SK-N-SH treated with all-trans-retinoic acid at 6 μM for 48 hours (cell line): Measurements from ENCODE around the gene LAMC1.
"Not testable (repeated sequence)": the region's sequence is repeated elsewhere in the genome, so short reads cannot be mapped to it uniquely, and the experiment has no call there.

Experiments used
- ATAC-seq: fragments of 200-7000 bp; cut with Tn5 transposase; 3 replicates; pipeline ENCODE4 v1.9.1; 2020; ENCODE audit warnings: mild to moderate bottlenecking, moderate library complexity
- ARNTL ChIP-seq: fragments of 450-650 bp; formaldehyde crosslinking; IDR thresholded peaks from 2 replicates; pipeline ENCODE4 v1.5.0; 2020; ENCODE audit warnings: low read depth, mild to moderate bottlenecking, moderate library complexity, borderline replicate concordance
- BACH2 ChIP-seq: fragments of 250-450 bp; sonication (Bioruptor Pico); IDR thresholded peaks from 2 replicates; pipeline ENCODE4 v1.9.0; 2021; ENCODE audit warnings: mild to moderate bottlenecking, borderline replicate concordance
- CSDC2 ChIP-seq: fragments of 250-450 bp; sonication (Bioruptor Pico); IDR thresholded peaks from 2 replicates; pipeline ENCODE4 v1.5.0; 2020; ENCODE audit warnings: mild to moderate bottlenecking, moderate library complexity
- ESRRG ChIP-seq: fragments of 250-450 bp; sonication (Bioruptor Pico); IDR thresholded peaks from 2 replicates; pipeline ENCODE4 v1.6.1; 2021; ENCODE audit warnings: mild to moderate bottlenecking
- GLIS3 ChIP-seq: fragments of 250-450 bp; sonication (Bioruptor Pico); IDR thresholded peaks from 2 replicates; pipeline ENCODE4 v1.5.0; 2020; ENCODE audit warnings: mild to moderate bottlenecking, moderate library complexity
- ISL1 ChIP-seq: fragments of 250-450 bp; sonication (Bioruptor Pico); IDR thresholded peaks from 2 replicates; pipeline ENCODE4 v2.1.2; 2022; ENCODE audit warnings: mild to moderate bottlenecking, moderate library complexity
- OSR1 ChIP-seq: fragments of 250-450 bp; sonication (Bioruptor Pico); IDR thresholded peaks from 2 replicates; pipeline ENCODE4 v1.8.0; 2022; ENCODE audit warnings: moderate library complexity, mild to moderate bottlenecking, inconsistent platforms
- PPARA ChIP-seq: fragments of 250-450 bp; sonication (Bioruptor Pico); IDR thresholded peaks from 2 replicates; pipeline ENCODE4 v1.5.0; 2020; ENCODE audit warnings: mild to moderate bottlenecking, borderline replicate concordance
- RARB ChIP-seq: fragments of 250-450 bp; sonication (Bioruptor Pico); IDR thresholded peaks from 2 replicates; pipeline ENCODE4 v1.8.0; 2021; ENCODE audit warnings: mild to moderate bottlenecking, moderate library complexity
- SNAI2 ChIP-seq: fragments of 250-450 bp; sonication (Bioruptor Pico); IDR thresholded peaks from 2 replicates; pipeline ENCODE4 v1.5.0; 2020; ENCODE audit warnings: mild to moderate bottlenecking, moderate library complexity
- TOX ChIP-seq: fragments of 250-450 bp; sonication (Bioruptor Pico); IDR thresholded peaks from 2 replicates; pipeline ENCODE4 v1.8.0; 2021; ENCODE audit warnings: mild to moderate bottlenecking, moderate library complexity, borderline replicate concordance
- ZC3H10 ChIP-seq: fragments of 250-450 bp; sonication (Bioruptor Pico); IDR thresholded peaks from 2 replicates; pipeline ENCODE4 v1.5.1; 2021; ENCODE audit warnings: mild to moderate bottlenecking, moderate library complexity
- ZFP3 ChIP-seq: fragments of 250-450 bp; sonication (Bioruptor Pico); IDR thresholded peaks from 2 replicates; pipeline ENCODE4 v1.5.0; 2020; ENCODE audit warnings: mild to moderate bottlenecking, moderate library complexity
- ZFP30 ChIP-seq: fragments of 450-650 bp; formaldehyde crosslinking; IDR thresholded peaks from 2 replicates; pipeline ENCODE4 v1.5.0; 2022; ENCODE audit warnings: mild to moderate bottlenecking, moderate library complexity
- ZNF565 ChIP-seq: fragments of 450-650 bp; formaldehyde crosslinking; conservative IDR thresholded peaks from 2 replicates; pipeline ENCODE4 v1.5.0; 2020; ENCODE audit warnings: low read depth, mild to moderate bottlenecking, moderate library complexity
- ZNF8 ChIP-seq: fragments of 450-650 bp; formaldehyde crosslinking; IDR thresholded peaks from 2 replicates; pipeline ENCODE4 v1.5.0; 2020; ENCODE audit warnings: mild to moderate bottlenecking, moderate library complexity
- TF ChIP-seq, protein P1 (sequence below): fragments of 250-450 bp; sonication (Bioruptor Pico); IDR thresholded peaks from 2 replicates; pipeline ENCODE4 v1.5.1; 2020; ENCODE audit warnings: low read depth, mild to moderate bottlenecking, moderate library complexity
- TF ChIP-seq, protein P2 (sequence below): fragments of 250-450 bp; sonication (Bioruptor Pico); IDR thresholded peaks from 2 replicates; pipeline ENCODE4 v1.8.0; 2021; ENCODE audit warnings: low read depth, mild to moderate bottlenecking, moderate library complexity, borderline replicate concordance
- TF ChIP-seq, protein P3 (sequence below): fragments of 250-450 bp; sonication (Bioruptor Pico); IDR thresholded peaks from 2 replicates; pipeline ENCODE4 v1.5.0; 2020; ENCODE audit warnings: mild to moderate bottlenecking, moderate library complexity
- TF ChIP-seq, protein P4 (sequence below): fragments of 250-450 bp; sonication (Bioruptor Pico); IDR thresholded peaks from 2 replicates; pipeline ENCODE4 v1.8.0; 2020; ENCODE audit warnings: mild to moderate bottlenecking, moderate library complexity, borderline replicate concordance

The LAMC1 gene

DNA sequence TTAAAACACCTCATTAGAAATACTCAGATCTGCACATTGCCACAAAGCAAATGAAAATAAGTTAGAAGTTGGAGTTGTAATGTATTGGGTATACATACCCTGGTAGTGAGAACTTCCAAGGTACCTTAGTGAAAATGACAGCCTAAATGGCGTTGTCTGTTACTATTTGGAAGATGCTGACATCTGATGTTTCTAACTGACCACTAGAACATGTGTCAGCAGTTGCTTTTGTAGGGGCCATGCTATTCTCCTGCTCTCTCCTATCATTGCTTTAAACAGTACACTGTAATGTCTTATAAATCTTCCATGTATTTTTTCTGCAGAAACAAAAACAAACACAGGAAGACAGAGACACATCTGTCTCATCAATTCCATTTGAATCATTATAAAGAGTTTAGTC, 40.1 kb downstream of the LAMC1 start:
- ATAC-seq, result no peak

DNA sequence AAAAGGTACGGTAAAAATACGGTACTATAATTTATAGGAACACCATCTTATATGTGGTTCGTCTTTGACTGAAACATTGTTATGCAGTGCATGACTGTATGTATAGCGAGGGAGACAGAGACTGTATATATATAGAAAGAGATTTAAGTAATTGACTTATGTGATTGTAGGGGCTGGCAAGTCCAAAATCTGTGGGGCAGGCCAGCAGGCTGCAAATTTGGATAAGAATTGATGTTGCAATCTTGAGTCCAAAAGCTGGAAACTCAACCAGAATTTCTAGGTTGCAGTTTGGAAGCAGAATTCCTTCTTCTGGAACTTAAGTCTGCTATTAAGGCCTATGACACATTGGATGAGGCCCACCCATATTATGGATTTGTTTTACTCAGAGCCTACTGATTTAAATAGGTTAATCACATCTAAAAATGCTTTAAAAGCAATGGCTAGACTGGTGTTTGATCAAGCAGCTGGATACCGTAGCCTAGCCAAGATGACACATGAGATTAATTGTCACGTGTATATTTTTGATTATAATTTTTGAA, 42.0 kb downstream of the LAMC1 start:
- no peak for ATAC-seq
- TF ChIP-seq, protein P1, sequence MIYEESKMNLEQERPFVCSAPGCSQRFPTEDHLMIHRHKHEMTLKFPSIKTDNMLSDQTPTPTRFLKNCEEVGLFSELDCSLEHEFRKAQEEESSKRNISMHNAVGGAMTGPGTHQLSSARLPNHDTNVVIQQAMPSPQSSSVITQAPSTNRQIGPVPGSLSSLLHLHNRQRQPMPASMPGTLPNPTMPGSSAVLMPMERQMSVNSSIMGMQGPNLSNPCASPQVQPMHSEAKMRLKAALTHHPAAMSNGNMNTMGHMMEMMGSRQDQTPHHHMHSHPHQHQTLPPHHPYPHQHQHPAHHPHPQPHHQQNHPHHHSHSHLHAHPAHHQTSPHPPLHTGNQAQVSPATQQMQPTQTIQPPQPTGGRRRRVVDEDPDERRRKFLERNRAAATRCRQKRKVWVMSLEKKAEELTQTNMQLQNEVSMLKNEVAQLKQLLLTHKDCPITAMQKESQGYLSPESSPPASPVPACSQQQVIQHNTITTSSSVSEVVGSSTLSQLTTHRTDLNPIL (CRISPR knock-in tag), result no peak
- TF ChIP-seq TOX (CRISPR knock-in tag), result no peak
- TF ChIP-seq ZNF8 (CRISPR knock-in tag), result no peak
- TF ChIP-seq PPARA (CRISPR knock-in tag), result no peak
- TF ChIP-seq ARNTL (CRISPR knock-in tag), result no peak
- TF ChIP-seq ZC3H10 (CRISPR knock-in tag), result no peak
- no peak for TF ChIP-seq OSR1 (CRISPR knock-in tag)
- TF ChIP-seq, protein P2, sequence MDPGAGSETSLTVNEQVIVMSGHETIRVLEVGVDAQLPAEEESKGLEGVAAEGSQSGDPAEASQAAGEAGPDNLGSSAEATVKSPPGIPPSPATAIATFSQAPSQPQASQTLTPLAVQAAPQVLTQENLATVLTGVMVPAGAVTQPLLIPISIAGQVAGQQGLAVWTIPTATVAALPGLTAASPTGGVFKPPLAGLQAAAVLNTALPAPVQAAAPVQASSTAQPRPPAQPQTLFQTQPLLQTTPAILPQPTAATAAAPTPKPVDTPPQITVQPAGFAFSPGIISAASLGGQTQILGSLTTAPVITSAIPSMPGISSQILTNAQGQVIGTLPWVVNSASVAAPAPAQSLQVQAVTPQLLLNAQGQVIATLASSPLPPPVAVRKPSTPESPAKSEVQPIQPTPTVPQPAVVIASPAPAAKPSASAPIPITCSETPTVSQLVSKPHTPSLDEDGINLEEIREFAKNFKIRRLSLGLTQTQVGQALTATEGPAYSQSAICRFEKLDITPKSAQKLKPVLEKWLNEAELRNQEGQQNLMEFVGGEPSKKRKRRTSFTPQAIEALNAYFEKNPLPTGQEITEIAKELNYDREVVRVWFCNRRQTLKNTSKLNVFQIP (CRISPR knock-in tag), result no peak
- no peak for TF ChIP-seq BACH2 (CRISPR knock-in tag)
- no peak for TF ChIP-seq ZFP30 (CRISPR knock-in tag)
- TF ChIP-seq GLIS3 (CRISPR knock-in tag), result no peak
- no peak for TF ChIP-seq ISL1
- TF ChIP-seq ZFP3, result no peak
- TF ChIP-seq, protein P3, sequence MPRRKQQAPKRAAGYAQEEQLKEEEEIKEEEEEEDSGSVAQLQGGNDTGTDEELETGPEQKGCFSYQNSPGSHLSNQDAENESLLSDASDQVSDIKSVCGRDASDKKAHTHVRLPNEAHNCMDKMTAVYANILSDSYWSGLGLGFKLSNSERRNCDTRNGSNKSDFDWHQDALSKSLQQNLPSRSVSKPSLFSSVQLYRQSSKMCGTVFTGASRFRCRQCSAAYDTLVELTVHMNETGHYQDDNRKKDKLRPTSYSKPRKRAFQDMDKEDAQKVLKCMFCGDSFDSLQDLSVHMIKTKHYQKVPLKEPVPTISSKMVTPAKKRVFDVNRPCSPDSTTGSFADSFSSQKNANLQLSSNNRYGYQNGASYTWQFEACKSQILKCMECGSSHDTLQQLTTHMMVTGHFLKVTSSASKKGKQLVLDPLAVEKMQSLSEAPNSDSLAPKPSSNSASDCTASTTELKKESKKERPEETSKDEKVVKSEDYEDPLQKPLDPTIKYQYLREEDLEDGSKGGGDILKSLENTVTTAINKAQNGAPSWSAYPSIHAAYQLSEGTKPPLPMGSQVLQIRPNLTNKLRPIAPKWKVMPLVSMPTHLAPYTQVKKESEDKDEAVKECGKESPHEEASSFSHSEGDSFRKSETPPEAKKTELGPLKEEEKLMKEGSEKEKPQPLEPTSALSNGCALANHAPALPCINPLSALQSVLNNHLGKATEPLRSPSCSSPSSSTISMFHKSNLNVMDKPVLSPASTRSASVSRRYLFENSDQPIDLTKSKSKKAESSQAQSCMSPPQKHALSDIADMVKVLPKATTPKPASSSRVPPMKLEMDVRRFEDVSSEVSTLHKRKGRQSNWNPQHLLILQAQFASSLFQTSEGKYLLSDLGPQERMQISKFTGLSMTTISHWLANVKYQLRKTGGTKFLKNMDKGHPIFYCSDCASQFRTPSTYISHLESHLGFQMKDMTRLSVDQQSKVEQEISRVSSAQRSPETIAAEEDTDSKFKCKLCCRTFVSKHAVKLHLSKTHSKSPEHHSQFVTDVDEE (CRISPR knock-in tag), result no peak
- no peak for TF ChIP-seq ESRRG (CRISPR knock-in tag)
- no peak for TF ChIP-seq SNAI2 (CRISPR knock-in tag)
- TF ChIP-seq CSDC2 (CRISPR knock-in tag), result no peak
- no peak for TF ChIP-seq ZNF565 (CRISPR knock-in tag)
- TF ChIP-seq, protein P4, sequence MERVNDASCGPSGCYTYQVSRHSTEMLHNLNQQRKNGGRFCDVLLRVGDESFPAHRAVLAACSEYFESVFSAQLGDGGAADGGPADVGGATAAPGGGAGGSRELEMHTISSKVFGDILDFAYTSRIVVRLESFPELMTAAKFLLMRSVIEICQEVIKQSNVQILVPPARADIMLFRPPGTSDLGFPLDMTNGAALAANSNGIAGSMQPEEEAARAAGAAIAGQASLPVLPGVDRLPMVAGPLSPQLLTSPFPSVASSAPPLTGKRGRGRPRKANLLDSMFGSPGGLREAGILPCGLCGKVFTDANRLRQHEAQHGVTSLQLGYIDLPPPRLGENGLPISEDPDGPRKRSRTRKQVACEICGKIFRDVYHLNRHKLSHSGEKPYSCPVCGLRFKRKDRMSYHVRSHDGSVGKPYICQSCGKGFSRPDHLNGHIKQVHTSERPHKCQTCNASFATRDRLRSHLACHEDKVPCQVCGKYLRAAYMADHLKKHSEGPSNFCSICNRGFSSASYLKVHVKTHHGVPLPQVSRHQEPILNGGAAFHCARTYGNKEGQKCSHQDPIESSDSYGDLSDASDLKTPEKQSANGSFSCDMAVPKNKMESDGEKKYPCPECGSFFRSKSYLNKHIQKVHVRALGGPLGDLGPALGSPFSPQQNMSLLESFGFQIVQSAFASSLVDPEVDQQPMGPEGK, result no peak
- no peak for TF ChIP-seq RARB

More for the DNA sequence above, 40.1 kb downstream of the LAMC1 start:
- TF ChIP-seq ESRRG (CRISPR knock-in tag) (no peak), ZC3H10 (CRISPR knock-in tag) (no peak), SNAI2 (CRISPR knock-in tag) (no peak), GLIS3 (CRISPR knock-in tag) (no peak), PPARA (CRISPR knock-in tag) (no peak), ZFP3 (no peak)
- TF ChIP-seq, protein P4, result no peak
- TF ChIP-seq, protein P3 (CRISPR knock-in tag), result no peak

DNA sequence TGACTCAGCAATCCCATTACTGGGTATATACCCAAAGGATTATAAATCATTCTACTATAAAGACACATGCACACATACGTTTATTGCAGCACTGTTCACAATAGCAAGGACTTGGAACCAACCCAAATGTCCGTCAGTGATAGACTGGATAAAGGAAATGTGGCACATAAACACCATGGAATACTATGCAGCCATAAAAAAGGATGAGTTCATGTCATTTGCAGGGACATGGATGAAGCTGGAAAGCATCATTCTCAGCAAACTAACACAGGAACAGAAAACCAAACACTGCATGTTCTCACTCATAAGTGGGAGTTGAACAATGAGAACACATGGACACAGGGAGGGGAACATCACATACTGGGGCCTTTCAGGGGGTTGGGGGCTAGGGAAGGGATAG, 43.2 kb downstream of the LAMC1 start:
- ATAC-seq, result not testable (repeated sequence)
